Limb (tissue), 2 donors: Measurements from ENCODE around the gene RPL37A.

Experiments
- DNase-seq, 2 donors: peaks; one replicate each; pipeline ENCODE4 v3.0.0-alpha.2; 2016; ENCODE audit errors: extremely low spot score in 2 of 2

RPL37A gene

DNA sequence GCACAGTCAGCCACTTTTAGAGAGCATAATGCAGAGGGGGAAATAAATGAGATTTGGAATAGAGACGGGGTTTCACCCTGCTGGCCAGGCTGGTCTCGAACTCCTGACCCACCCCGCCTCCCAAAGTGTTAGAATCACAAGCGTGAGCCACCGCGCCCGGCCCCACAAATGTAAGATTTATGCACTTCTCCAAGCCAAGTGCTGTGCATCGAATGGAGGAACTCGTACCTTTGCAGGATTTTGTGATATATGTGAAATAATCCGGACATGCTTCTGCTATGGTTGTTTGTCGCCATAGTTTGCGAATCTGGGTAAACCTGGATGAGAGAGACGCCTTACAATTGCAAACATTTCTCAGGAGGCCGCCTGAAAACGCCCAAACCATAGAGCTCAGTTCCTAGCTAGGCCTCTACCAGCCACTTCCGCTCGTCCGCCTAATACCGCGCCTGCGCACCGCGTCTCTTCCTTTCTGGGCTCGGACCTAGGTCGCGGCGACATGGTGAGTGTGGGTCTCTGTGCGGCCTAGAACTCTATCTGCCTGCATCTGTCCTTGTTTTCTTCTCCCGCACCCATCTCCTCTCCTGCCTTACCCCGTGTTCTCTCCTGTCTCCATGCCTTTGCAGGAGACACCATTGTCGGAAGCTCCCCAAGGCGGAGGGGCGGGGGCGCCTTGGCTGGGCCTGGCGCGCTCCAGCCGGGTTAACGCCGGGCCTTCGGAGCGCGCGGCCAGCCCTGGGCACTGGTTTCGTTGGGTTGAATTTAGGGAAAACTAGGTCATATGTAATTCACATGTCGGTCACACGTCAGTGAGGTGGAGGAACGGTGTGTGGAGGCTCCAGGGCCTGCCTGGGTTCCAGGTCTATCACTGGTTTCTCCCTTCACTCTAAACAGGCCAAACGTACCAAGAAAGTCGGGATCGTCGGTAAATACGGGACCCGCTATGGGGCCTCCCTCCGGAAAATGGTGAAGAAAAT, at the start of gene RPL37A:
Gene RPL37A (plus strand): TSS at position 466 of the 974 bp plus-strand sequence. CDS start 31 bp downstream, at position 497.
- DNase-seq, result peak; percentile 93 to 96

DNA sequence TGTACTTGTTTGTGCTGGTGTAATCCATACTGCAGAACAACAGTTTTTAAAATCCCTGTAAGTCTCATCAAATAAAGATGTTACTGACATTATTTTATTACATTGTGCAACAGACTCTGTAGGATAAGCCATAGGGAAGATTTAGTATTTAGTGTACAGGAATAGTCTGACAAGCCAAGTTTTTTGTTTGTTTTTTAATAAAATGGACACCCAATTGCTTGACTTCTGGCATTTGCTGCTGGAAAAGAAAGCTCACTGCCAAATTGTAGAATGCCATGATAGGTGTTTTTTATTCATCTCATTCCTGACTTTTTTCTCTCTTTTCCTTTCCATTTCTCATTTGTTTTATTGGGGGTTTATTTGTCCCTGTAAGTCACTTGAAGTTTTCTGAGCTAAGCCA, 48.3 kb upstream of the RPL37A start:
- DNase-seq, result no peak

DNA sequence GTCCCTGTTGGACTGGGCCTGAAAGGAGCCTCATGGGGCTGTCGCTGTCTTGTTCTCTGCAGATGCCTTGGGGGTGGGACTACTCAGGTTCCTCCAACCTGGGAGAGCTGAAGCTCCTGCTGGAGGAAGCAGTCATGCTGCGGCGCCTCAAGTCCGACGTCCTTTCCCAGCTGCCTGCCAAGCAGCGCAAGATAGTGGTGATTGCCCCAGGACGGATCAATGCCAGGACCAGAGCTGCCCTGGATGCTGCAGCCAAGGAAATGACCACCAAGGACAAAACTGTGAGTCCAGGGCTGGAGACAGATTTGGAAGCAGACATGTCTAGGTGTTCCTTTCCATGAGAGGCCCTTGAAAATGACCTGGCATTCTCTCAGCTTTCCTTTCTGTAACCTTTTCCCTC, 47.9 kb upstream of the RPL37A start:
- DNase-seq, result no peak

DNA sequence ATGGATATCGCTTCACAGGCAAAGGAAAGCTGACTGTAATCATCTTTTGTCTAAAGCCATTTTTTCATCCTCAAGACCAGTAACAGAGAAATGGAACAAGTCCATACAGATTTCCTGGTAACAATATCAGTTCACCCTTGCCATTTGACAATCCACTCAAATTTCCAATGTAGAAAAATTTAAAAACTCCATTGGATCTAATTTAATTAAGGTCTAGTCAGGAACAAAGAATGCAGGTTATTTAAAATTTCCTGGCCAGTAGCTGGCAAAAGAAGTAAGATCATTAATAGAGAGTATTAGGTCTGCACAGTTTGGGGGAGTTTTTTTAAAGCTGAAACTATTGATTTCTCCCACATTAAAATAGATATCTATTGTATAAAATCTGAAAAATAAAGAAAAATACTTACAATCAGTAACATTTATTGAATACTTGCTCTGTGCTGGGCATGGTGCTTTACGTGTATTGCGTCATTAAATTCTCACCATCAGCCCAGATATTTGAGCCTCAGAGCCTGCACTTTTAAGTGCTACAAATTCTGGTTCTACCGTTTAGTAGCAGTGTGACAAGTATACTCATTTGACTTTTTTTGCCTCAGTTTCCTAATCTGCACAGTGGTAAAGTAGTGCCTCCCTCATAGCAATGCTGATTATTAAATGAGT, 44.6 kb upstream of the RPL37A start:
- no peak for DNase-seq

DNA sequence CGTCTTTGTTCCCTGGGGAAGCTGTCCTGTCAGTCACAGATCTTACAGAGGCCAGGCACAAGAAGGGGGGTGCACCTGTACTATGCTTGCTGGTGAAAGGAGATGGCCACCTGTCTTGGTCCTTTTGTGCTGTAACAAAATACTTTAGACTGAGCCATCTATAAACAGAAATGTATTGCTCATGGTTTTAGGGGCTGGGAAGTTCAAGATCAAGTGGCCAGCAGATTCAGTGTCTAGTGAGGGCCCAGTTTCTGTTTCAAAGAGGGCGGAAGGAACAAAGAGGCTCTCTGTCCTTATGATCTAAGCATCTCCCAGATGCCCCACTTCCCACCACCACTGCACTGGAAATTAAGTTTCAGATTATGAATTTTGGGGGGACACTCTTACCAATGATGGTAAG, 35.5 kb upstream of the RPL37A start:
- DNase-seq, result no peak

DNA sequence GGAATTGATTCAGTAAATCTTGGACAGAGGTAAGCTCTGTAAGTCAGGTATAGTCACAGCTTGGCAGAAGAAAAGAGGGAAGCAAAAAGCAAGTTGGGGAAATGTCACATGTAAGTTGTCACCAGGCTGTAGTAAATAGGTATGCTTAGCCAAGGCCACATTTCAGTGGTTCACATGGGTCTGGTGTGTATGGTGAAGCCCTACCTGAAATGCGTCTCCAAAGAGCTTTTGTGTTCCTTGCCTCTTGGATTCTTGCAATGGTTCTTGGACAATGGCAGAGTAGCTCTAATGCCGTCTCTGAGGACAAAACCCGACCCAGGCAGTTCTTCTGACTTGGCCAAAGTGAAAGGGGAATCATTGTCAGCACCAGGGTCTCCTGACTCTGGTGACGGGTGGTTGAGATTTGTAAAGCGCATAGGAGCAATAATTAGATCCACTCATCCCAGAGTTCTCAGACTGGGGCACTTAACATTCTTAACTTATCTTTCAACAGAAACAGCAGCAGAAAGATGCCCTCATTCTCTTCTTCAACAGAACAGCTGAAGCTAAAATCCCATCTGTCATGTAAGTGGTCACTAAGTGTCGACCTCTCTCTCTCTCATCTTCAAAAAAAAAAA, 34.4 kb upstream of the RPL37A start:
- DNase-seq, result no peak

DNA sequence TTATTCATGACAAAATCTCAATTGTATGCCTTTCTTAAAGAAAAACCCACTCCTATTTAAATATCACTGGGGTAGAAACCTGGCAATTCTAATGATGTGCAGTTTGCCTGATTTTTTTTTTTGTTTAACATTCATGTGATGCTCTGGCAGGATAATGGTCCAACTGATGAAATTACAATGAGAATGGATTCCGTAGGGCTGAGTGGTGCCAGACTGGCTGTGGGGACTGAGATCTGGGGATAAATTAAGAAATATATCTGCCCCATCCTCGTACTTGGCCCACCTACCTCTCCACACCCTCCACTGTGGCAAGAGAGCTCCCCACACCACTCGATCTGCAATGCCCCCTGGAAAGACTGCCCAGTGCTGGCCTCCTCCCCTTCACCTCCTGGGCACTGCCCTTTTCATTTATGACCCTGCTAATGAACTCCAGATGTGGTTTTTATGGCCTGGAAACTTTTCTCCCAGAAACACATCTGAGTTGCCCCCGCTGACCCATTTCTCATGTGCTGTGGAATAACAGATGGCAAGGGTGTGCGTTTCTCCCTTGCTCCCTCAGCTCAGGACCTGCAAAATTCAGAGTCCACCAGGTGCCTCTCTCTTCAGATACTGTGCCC, 33.0 kb upstream of the RPL37A start:
- DNase-seq, result no peak

DNA sequence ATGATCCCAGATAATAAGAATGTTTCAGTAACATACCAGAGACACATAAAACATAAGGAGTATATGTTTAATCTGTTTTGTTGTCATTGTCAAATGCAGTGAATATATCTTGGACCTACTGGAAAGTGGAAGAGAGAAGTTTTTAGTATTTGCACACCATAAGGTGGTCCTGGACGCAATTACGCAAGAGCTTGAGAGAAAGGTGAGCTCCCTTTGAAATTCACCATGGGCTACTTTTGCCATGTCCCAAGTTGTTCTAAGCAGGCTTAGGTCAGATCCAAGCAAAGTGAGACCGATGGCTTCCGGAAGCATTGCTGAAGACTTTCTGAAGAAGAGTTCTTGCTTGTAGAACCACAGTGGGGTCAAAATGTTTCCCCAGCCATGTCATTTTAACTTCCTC, 30.8 kb upstream of the RPL37A start:
- no peak for DNase-seq

DNA sequence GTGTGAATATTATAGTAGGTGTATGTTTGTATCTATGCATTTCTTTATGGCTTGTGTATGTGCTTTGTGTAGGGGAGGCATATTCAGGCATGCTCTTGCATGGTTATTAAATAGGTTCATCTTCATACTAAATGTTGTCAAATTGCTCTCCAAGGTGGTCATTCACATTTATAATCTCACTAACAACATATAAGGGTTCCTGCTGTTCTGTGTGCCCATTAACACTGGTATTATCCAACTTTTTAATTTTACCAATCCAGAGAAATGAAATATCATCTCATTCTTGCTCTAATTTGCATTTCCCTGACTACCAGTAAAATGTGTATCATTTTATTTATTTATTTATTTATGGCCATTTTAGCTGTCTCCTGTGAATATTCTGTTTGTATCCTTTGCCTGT, 29.0 kb upstream of the RPL37A start:
- no peak for DNase-seq

DNA sequence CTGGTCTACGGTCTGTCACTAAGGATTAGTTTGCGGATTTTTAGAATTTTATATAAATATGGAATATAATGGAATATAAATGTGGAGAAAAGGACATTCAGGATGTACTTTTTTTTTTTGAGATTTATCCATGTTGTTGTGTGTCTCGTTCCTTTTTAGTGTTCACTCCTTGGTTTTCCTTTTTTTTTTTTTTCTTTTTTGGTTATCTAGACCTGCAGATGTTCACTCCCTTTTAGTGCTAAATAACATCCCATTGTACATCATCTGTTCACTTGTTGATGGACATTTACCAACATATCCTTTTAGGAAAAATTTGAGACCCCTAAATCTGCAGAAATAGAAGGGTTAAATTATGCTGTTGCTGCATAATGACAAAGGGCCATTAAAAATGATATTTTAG, 25.5 kb upstream of the RPL37A start:
- no peak for DNase-seq

DNA sequence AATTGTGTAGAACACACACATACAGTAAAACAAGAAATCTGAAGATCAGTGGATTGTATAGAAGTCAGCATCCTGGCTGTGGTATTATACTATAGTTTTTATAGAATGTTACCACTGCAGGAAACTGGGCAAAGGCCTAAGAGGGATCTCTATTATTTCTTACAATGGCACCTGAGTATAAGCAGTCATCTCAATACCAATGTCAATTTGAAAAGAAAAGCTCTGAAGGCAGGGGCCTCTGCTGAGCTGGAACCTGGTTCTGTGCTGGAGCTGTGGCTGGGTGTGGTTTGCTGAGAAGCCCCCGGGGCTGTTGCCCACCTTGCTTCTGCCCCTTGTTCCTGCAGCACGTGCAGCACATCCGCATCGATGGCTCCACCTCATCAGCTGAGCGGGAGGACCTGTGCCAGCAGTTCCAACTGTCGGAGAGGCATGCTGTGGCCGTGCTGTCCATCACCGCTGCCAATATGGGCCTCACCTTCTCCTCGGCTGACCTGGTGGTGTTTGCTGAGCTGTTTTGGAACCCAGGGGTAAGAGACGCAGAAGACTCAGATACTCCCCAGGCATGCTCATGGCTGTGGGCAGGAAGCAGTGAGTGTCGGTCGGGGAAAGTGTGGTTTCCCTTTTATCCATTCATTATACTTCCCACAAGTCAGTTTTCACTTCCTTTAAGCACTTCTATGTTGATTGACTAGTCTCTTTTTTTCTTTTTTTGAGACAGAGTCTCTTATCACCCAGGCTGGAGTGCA, 23.5 kb upstream of the RPL37A start:
- DNase-seq, result no peak

DNA sequence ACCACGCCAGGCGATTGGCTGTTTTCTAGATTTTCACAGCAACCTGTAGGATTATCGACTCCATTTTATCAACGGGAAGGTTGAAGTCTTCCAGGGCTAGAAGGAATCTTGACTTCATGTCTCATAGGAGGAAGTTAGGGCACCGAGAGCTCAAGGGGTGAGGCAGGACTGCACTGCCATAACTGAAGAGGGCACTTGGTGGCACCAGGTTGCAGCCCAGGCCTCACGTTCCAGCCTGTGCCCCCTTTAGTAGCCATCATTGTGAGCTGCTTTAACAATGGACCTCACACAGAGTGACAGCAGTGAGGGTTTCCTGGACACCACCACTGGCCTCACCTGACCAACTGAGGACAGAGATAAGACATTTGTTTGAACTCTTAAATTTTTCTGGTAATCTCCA, 22.9 kb upstream of the RPL37A start:
- DNase-seq, result no peak

DNA sequence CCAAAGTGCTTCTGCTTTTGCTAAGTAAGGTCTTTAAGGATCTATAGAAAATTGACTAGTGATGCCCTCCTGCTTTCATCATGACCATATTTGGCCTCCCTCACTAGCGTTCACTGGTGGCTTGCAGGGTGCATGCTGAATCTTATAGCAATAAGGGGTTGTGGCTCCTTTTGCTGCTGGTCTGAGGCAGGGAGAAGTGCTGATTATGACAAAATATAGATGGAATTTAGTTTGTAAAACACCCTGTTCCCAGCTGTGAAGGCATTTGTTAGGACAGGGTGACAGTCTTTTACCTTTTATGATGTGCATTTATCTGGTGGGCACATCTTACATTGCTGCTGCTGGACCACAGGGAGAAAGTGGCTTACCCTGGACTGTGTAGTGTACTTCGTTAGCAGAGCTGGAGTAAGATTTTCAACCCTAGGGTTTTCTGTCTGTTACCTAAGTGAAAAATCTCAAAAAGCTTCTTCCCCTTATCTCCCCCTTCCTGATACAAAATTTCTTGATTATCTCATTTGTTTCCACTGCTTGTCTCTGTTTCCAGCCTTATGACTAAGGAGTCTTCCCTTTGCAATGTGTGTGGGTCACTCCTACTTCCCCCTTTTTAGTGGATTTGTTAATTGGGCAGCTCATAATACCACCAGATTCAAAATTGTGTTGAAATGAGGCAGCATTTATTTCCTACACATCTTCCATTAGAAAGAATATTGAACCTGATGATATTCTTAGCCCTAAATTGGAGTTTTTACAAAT, 21.2 kb upstream of the RPL37A start:
- no peak for DNase-seq

DNA sequence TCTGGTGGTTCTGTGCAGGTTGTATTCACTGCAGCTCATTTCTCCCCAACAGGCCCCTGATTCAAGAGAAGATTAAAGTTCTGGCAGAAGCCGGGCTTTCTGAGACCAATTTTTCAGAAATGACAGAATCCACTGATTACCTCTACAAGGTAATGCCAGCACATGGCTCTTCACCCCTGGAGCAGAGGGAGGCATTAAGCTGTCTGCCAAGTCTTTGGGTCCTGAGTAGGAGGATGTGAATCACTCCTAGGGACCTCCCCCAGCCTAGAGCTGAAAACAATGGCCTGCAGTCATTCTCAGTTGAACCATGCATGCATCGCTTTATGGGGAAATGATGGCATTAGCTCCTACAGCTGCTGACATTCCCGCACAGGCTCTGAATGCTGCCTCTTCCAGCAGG, 20.5 kb upstream of the RPL37A start:
- no peak for DNase-seq

DNA sequence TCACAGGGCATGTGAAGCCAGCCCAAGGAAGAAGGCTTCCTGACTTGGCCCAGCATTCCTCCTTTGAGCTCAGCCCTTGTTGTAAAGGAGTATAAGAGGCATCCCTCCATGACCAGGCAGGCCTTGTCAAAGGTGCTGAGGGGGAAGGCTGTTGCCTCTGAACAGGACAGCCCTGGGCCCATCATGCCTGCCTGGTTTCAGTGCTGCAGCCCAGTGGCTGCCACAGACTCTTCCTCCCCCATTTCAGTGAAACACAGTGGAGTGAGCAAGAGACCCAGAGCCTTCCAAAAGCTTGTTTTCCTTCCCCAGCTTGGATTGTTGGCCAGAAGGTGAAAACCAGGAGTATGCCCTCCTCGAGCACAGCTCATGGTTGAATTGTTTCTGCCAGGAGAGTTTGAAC, 19.9 kb upstream of the RPL37A start:
- no peak for DNase-seq

DNA sequence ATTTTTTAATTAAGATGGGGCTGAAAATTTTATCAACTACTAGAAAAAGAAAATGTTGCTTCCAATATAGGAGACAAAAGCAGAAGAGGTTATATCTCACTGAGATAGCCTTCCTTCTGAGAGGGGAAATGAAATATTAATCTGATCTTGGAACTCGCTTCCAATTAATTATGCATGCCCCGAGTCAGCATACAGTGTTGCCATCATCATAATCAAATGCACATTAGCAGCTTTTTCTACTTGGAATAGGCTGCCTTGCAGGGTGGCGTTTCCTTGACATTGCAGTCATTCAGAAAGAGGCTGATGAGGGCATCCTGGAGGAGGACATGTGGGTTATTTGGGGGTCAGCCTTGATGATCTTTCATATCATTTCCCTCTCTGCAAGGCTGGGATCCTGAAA, 18.4 kb upstream of the RPL37A start:
- DNase-seq, result no peak

DNA sequence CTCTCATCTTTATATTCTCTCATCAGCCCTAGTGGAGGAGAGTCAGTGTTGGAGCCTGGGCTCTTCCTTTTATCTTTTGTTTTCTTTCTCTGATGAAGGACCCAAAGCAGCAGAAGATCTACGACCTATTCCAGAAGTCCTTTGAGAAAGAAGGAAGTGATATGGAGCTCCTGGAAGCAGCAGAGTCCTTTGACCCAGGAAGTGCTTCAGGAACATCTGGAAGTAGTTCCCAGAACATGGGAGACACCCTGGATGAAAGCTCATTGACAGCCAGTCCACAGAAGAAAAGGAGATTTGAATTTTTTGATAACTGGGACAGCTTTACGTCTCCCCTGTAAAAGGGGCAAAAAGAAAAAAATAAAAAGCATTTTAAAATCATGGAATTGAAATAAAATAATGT, 16.0 kb upstream of the RPL37A start:
- DNase-seq, result no peak

DNA sequence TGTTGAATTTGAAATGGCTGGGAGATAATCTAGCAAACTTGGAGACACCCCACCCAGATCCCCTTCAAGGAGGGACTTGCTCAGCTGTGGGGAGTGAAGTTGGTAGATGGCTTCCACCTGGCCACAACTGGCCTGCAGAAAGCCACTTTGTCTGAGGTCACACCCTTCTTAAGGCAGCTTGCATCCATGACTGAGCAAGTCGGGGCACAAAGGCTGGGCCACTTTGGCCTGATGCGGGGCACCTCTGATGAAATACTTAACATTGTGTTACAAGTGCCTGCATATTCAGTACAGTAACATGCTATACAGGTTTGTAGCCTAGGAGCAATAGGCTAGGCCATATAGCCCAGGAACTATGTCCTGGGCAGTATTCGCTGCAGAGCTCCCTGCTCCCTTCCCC, 13.4 kb upstream of the RPL37A start:
- no peak for DNase-seq

DNA sequence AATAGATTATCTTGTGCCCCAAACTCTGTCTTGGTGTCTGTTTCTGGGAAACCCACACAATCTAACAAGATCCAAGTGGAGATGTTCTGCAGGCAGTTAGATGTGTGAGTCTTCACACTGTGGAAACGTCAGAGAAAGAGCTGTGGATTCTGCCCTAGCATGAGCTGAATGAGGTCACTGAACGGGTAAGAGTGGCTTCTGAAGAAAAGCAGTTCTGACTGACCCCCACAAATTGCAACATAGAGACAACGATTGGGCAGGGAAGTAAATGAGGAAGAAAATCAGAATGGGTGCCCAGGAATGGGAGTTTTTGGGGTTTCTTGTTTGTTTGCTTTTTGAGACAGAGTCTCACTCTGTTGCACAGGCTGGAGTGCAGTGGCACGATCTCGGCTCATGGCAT, 12.9 kb upstream of the RPL37A start:
- no peak for DNase-seq

DNA sequence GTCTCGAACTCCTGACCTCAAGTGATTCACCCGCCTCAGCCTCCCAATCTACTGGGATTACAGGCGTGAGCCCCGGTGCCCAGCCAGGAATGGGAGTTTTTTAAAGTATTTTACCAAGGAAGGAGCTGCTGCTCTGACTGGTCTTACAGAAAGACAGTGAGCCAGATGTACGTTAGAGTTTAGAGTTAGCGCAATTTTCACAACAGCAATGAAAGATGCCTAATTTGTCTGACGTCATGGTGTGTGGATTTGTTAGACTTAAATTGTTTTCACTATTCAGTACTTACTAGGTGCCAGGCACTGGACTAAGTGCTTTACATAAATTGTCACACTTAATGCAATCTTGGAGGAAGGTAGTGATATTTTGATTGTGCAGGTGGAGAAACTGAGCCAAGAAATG, 12.4 kb upstream of the RPL37A start:
- DNase-seq, result no peak

DNA sequence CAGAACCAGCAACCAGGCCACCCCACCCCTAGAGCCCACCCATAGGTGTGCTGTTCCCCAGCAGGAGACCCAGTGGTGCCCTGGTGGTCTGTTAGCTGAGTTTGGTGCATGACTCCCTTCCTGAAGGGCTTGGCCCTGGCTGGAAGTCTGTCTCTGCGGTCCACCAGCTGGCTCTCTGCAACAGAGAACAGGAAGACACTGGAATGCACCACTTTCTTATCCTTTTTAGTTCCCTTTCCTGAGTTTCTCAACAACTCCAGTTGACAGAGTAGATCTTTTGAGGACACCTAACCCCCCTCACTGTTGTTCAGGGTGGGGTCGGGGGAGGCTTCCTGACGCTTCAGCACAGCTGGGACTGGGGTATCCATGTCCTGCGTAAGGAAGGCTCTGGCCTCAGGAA, 11.9 kb upstream of the RPL37A start:
- DNase-seq, result no peak
